Osteocyte (in vitro differentiated cells): ENCODE results near the gene SGCE. TPM values are rescaled to one million over a fixed set of nuclear protein-coding genes. Genes with fewer than 3 reads are reported as not detected.

Source experiments
- DNase-seq: peaks from one replicate; pipeline ENCODE4 v3.0.0; 2021; ENCODE audit warnings: mixed read lengths; ENCODE audit not compliant: unreplicated experiment; ENCODE audit errors: extremely low spot score
- H3K27ac Mint-ChIP-seq: one replicate; pipeline ENCODE4 v1.8.0; 2021; ENCODE audit warnings: mild to moderate bottlenecking, mixed read lengths; ENCODE audit not compliant: unreplicated experiment
- H3K27me3 Mint-ChIP-seq: one replicate; pipeline ENCODE4 v1.8.0; 2021; ENCODE audit warnings: mixed read lengths; ENCODE audit not compliant: unreplicated experiment
- H3K36me3 Mint-ChIP-seq: one replicate; pipeline ENCODE4 v1.8.0; 2021; ENCODE audit warnings: mixed read lengths; ENCODE audit not compliant: unreplicated experiment
- H3K4me1 Mint-ChIP-seq: one replicate; pipeline ENCODE4 v1.8.0; 2021; ENCODE audit warnings: mixed read lengths; ENCODE audit not compliant: unreplicated experiment
- H3K4me3 Mint-ChIP-seq: one replicate; pipeline ENCODE4 v1.8.0; 2021; ENCODE audit warnings: mild to moderate bottlenecking, moderate library complexity, mixed read lengths; ENCODE audit not compliant: unreplicated experiment
- H3K9me3 Mint-ChIP-seq: one replicate; pipeline ENCODE4 v1.8.0; 2021; ENCODE audit warnings: mixed read lengths; ENCODE audit not compliant: unreplicated experiment
- total RNA-seq: library from RNA; stranded (reverse); gene quantifications from 2 replicates; pipeline ENCODE4 v1.2.1, GENCODE V29; 2021
- TF ChIP-seq, protein P1 (sequence below): fragments of 200-600 bp; sonication (generic); IDR thresholded peaks from 2 replicates; pipeline ENCODE4 v1.5.0; 2021; ENCODE audit warnings: antibody characterized with exemption, mild to moderate bottlenecking, moderate library complexity

Gene SGCE
- total RNA-seq, 1 donor from 2014 or later = 85.6 TPM

- Mint-ChIP-seq H3K27me3 (no peaks in the 10 kb centered on the region), H3K27ac (peak overlapping the region; percentile 89), H3K4me1 (peaks cover 50% of the 10 kb centered on the region), H3K9me3 (no peaks in the 10 kb centered on the region), H3K36me3 (no peaks in the 10 kb centered on the region), H3K4me3 (no peak overlapping the region)
- DNase-seq = no peak
- TF ChIP-seq, protein P1, sequence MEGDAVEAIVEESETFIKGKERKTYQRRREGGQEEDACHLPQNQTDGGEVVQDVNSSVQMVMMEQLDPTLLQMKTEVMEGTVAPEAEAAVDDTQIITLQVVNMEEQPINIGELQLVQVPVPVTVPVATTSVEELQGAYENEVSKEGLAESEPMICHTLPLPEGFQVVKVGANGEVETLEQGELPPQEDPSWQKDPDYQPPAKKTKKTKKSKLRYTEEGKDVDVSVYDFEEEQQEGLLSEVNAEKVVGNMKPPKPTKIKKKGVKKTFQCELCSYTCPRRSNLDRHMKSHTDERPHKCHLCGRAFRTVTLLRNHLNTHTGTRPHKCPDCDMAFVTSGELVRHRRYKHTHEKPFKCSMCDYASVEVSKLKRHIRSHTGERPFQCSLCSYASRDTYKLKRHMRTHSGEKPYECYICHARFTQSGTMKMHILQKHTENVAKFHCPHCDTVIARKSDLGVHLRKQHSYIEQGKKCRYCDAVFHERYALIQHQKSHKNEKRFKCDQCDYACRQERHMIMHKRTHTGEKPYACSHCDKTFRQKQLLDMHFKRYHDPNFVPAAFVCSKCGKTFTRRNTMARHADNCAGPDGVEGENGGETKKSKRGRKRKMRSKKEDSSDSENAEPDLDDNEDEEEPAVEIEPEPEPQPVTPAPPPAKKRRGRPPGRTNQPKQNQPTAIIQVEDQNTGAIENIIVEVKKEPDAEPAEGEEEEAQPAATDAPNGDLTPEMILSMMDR = no peak
These were observed 42.3 kb upstream of the SGCE start for GRCh38 chr7:94698275-94698674.

- no peaks in the 10 kb centered on the region for H3K27me3 Mint-ChIP-seq
- H3K4me1 Mint-ChIP-seq = peaks cover 45% of the 10 kb centered on the region
- DNase-seq = no peak
- H3K27ac Mint-ChIP-seq = peak overlapping the region; percentile 89
- no peaks in the 10 kb centered on the region for H3K36me3 Mint-ChIP-seq
- TF ChIP-seq, protein P1 = no peak
- no peak overlapping the region for H3K4me3 Mint-ChIP-seq
- H3K9me3 Mint-ChIP-seq = peaks cover 4% of the 10 kb centered on the region
These were observed 41.4 kb upstream of the SGCE start for GRCh38 chr7:94697035-94697974.

- TF ChIP-seq, protein P1 = no peak
- no peaks in the 10 kb centered on the region for H3K36me3 Mint-ChIP-seq
- peaks cover 1% of the 10 kb centered on the region for H3K9me3 Mint-ChIP-seq
- H3K4me1 Mint-ChIP-seq = no peaks in the 10 kb centered on the region
- H3K4me3 Mint-ChIP-seq = no peak overlapping the region
- no peak overlapping the region for H3K27ac Mint-ChIP-seq
- no peak for DNase-seq
- no peaks in the 10 kb centered on the region for H3K27me3 Mint-ChIP-seq
These were observed 31.9 kb upstream of the SGCE start for GRCh38 chr7:94687810-94688209.

DNA sequence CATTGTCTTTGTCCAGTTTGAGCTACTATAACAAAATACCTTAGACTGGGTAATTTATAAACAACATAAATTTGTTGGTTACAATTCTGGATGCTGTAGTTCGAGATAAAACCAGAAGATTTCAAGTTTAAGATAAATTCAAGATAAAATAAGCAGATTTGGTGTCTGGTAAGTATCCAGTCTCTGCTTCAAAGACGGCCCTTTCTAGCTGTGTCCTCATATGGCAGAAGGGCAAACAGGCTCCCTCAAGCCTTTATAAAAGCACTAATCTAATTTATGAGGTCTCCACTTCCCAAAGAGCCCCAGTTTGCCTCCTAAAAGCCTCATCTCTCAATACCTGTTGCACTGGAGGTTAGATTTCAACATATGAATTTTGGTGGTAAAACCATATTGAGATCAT is 31.1 kb upstream of the SGCE start:
- Mint-ChIP-seq H3K4me1 (no peaks in the 10 kb centered on the region), H3K36me3 (no peaks in the 10 kb centered on the region), H3K9me3 (no peaks in the 10 kb centered on the region), H3K4me3 (no peak overlapping the region), H3K27me3 (no peaks in the 10 kb centered on the region), H3K27ac (no peak overlapping the region)
- TF ChIP-seq, protein P1 = no peak
- no peak for DNase-seq

GRCh38 chr7:94683066-94683465 is 27.1 kb upstream of the SGCE start:
- Mint-ChIP-seq H3K36me3 (no peaks in the 10 kb centered on the region), H3K27ac (no peak overlapping the region), H3K27me3 (no peaks in the 10 kb centered on the region), H3K4me3 (no peak overlapping the region), H3K4me1 (peaks cover under 1% of the 10 kb centered on the region), H3K9me3 (no peaks in the 10 kb centered on the region)
- TF ChIP-seq, protein P1 = no peak
- no peak for DNase-seq
